Right atrium auricular region (tissue), 2 donors: ENCODE measurements around the gene ASB1. TPM values are rescaled to one million over a fixed set of nuclear protein-coding genes. Genes with fewer than 3 reads are reported as not detected.
A peak's percentile ranks its signal among the peaks of the same experiment; 100 is the strongest.

Experiments used
- DNase-seq: peaks from one replicate; pipeline ENCODE4 v3.0.0-alpha.2; 2019; ENCODE audit warnings: low spot score
- H3K27ac ChIP-seq, 2 donors: fragments of 200-600 bp; sonication (generic); 1 replicate in 1 of 2; 2 replicates in 1 of 2; pipeline ENCODE4 v1.5.1; 2016 to 2019
- H3K27me3 ChIP-seq, 2 donors: fragments of 200-600 bp; sonication (generic); one replicate each; pipeline versions ENCODE4 v1.5.1 to v1.6.0; 2017 to 2019
- H3K36me3 ChIP-seq: fragments of 200-600 bp; sonication (generic); one replicate; pipeline ENCODE4 v1.5.1; 2016
- H3K4me1 ChIP-seq, 2 donors: fragments of 200-600 bp; sonication (generic); one replicate each; pipeline versions ENCODE4 v1.5.1 to v1.6.0; 2017 to 2019
- H3K4me3 ChIP-seq, 2 donors: fragments of 200-600 bp; sonication (generic); 1 replicate in 1 of 2; 2 replicates in 1 of 2; pipeline ENCODE4 v1.5.1; 2017 to 2019; ENCODE audit warnings: mild to moderate bottlenecking in 1 of 2, moderate library complexity in 1 of 2
- H3K9me3 ChIP-seq, 2 donors: fragments of 200-600 bp; sonication (generic); one replicate each; pipeline ENCODE4 v1.5.1; 2019
- total RNA-seq, 2 donors: library from RNA; depleted of rRNA; stranded (reverse); fragments of >200 nt; gene quantifications; one replicate each; pipeline ENCODE4 v1.1.0, GENCODE V29; 2016
- TF ChIP-seq, protein P1 (sequence below), 2 donors: fragments of 200-600 bp; sonication (generic); IDR thresholded peaks; one replicate each; pipeline ENCODE4 v1.5.1; 2019; ENCODE audit warnings: antibody characterized with exemption in 2 of 2

The ASB1 gene
- total RNA-seq, 2 donors from 2014 or later: 32.3 to 43.6 TPM

DNA sequence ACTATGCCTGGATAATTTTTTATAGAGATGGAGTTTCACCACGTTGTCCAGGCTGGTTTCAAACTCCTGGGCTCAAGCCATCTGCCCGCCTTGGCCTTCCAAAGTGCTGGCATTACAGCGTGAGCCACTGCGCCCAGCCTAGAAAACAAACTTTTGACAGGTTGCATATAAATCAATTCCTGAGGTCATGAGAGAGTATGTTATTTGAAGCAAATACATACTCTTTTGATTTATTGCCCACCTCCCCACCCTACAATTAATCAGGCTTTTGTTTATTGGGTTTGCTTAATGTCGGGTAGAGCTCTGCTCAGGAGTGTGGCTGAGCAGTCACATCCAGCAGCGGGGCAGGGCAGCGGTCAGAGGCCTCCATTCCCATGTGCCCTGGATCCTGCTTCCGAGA is 37.9 kb upstream of the ASB1 start:
- Histone ChIP-seq H3K27ac (no peak overlapping the region), H3K36me3 (no peaks in the 10 kb centered on the region), H3K27me3 (no peaks in the 10 kb centered on the region), H3K4me1 (no peaks in the 10 kb centered on the region), H3K9me3 (no peaks in the 10 kb centered on the region), H3K4me3 (no peak overlapping the region)
- DNase-seq: no peak
- TF ChIP-seq, protein P1, sequence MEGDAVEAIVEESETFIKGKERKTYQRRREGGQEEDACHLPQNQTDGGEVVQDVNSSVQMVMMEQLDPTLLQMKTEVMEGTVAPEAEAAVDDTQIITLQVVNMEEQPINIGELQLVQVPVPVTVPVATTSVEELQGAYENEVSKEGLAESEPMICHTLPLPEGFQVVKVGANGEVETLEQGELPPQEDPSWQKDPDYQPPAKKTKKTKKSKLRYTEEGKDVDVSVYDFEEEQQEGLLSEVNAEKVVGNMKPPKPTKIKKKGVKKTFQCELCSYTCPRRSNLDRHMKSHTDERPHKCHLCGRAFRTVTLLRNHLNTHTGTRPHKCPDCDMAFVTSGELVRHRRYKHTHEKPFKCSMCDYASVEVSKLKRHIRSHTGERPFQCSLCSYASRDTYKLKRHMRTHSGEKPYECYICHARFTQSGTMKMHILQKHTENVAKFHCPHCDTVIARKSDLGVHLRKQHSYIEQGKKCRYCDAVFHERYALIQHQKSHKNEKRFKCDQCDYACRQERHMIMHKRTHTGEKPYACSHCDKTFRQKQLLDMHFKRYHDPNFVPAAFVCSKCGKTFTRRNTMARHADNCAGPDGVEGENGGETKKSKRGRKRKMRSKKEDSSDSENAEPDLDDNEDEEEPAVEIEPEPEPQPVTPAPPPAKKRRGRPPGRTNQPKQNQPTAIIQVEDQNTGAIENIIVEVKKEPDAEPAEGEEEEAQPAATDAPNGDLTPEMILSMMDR (IDR thresholded peaks at IDR 0.05): no peak

DNA sequence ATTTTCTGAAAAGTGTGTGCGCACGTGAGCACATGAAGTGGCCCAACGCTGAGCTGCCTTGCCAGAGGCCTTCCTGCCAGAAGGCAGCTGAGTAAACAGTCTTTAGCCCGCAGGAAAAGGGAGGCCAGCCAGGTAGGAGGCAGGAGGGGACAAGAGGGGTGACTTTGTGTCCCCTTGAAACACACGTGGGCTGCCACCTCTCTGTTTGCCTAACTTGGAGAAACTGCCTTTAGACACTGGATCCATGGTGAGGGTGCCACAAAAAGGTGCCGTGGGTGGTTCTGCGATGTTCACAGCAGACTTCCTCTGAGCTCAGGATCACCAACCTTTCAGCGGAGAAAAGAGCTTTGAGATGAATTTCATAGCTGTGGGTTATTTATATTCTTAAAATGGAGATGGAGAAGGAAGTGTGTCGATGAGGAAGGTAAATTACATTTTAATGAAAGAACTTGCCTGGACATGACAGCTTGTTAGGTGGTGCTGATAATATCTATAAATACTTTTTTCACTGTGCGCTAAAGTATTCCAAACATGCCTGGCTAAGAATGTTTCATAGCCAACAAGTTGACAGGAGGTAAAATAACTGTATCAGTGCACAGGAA is 36.6 kb upstream of the ASB1 start:
- no peaks in the 10 kb centered on the region for H3K4me1 ChIP-seq
- no peaks in the 10 kb centered on the region for H3K36me3 ChIP-seq
- DNase-seq: no peak
- peak overlapping the region; percentile 47 to 90 for H3K27ac ChIP-seq
- no peak overlapping the region for H3K4me3 ChIP-seq
- H3K9me3 ChIP-seq: no peaks in the 10 kb centered on the region
- H3K27me3 ChIP-seq: no peaks in the 10 kb centered on the region
- TF ChIP-seq, protein P1 (IDR thresholded peaks at IDR 0.05): no peak

DNA sequence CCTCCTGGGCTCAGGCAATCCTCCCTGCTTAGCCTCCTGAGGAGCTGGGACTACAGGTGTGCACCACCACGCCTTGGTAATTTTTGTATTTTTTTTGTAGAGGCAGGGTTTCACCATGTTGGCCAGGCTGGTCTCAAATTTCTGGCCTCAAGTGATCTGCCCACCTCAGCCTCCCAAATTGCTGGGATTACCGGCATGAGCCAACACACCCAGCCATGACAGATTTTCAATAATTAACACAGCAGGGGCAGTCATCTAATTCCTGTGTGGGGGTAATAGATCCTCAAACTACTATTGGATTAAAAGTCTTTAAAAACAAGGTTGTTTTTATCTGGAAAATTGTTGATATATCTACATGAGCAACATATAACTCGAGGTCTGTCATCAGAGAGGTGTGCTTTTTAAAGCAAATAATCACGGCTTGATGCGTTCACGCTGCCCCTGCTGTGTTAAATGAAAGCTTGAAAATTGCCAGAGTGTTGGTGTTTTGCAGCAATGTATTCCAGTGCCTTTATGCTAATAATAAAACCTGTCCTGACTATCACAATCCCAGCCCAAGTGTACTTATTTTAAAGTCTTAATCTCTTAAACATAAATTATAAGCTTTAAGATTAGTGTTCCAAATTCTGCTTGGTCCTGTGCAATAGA is 35.6 kb upstream of the ASB1 start:
- peak overlapping the region; percentile 47 to 90 for H3K27ac ChIP-seq
- TF ChIP-seq, protein P1 (IDR thresholded peaks at IDR 0.05): no peak
- H3K27me3 ChIP-seq: no peaks in the 10 kb centered on the region
- H3K4me3 ChIP-seq: no peak overlapping the region
- H3K36me3 ChIP-seq: no peaks in the 10 kb centered on the region
- H3K4me1 ChIP-seq: no peaks in the 10 kb centered on the region
- no peak for DNase-seq
- H3K9me3 ChIP-seq: no peaks in the 10 kb centered on the region

DNA sequence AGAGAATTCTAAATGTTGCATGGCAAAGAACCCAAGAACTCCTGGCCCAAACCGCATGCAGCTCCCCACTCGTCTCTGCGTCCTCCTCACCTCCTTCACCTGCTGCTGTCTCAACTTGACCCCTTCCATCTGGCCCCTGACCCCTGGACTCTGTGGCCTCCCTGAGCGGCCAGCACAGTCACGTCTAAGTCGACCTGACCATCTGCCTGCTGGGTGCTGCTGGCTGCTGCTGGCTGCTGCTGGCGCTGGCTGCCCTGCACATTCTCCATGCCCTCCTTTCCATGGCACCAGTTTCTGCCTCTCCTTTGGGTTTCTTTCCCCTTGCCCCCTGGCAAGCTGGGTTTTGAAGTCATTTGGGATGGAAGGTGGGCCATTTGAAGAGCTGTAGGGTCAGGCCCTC is 30.1 kb upstream of the ASB1 start:
- no peaks in the 10 kb centered on the region for H3K4me1 ChIP-seq
- no peaks in the 10 kb centered on the region for H3K27me3 ChIP-seq
- TF ChIP-seq, protein P1 (IDR thresholded peaks at IDR 0.05): no peak
- DNase-seq: no peak
- no peak overlapping the region for H3K27ac ChIP-seq
- peaks cover 3% of the 10 kb centered on the region for H3K36me3 ChIP-seq
- no peaks in the 10 kb centered on the region for H3K9me3 ChIP-seq
- no peak overlapping the region for H3K4me3 ChIP-seq

DNA sequence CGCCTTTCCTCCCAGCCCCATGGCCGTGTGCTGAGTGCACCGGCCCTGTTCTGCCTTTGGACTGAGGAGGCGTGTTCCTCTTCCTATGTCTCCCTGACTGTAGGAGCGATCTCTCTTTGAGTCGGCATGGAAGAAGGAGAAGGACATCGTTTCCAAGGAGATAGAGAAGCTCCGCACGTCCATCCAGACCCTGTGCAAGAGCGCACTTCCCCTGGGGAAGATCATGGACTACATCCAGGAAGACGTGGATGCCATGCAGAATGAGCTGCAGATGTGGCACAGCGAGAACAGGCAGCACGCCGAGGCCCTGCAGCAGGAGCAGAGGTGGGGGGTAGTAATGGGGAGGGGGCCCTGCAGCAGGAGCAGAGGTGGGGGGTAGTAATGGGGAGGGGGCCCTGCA is 29.4 kb upstream of the ASB1 start:
- no peak overlapping the region for H3K4me3 ChIP-seq
- no peak overlapping the region for H3K27ac ChIP-seq
- no peaks in the 10 kb centered on the region for H3K4me1 ChIP-seq
- TF ChIP-seq, protein P1 (IDR thresholded peaks at IDR 0.05): no peak
- no peaks in the 10 kb centered on the region for H3K27me3 ChIP-seq
- no peak for DNase-seq
- H3K9me3 ChIP-seq: no peaks in the 10 kb centered on the region
- H3K36me3 ChIP-seq: peaks cover 3% of the 10 kb centered on the region

DNA sequence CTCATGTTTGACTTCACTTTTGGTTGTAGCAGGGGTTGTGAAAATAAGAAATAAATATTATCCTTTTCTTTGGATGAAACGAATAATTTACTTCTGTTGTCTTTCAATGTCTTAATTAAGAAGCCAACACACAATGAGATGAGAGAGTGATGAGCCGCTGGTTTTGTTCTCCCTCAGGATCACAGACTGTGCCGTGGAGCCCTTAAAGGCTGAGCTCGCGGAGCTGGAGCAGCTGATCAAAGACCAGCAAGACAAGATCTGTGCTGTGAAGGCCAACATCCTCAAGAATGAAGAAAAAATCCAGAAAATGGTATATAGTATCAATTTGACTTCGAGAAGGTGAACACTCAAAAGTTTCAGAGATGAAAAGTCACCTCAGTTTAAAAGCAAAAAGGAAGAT is 28.1 kb upstream of the ASB1 start:
- H3K4me3 ChIP-seq: no peak overlapping the region
- no peak for DNase-seq
- peaks cover 3% of the 10 kb centered on the region for H3K36me3 ChIP-seq
- H3K4me1 ChIP-seq: no peaks in the 10 kb centered on the region
- TF ChIP-seq, protein P1 (IDR thresholded peaks at IDR 0.05): no peak
- H3K27ac ChIP-seq: no peak overlapping the region
- no peaks in the 10 kb centered on the region for H3K9me3 ChIP-seq
- no peaks in the 10 kb centered on the region for H3K27me3 ChIP-seq
